AG04450 (cell line): ENCODE results near the gene FOXO3. TPM values are rescaled to one million over a fixed set of nuclear protein-coding genes. Genes with fewer than 3 reads are reported as not detected.

ENCODE experiments used
- CTCF ChIA-PET: fragments of 300-600, 350-600 bp; formaldehyde crosslinking; extraction: SDS; loops from one replicate; lab custom pipeline; 2022; ENCODE audit warnings: antibody characterized with exemption, inconsistent platforms; lab: Charles Lee
- POLR2A ChIA-PET: fragments of 350-600 bp; formaldehyde crosslinking; extraction: SDS; loops from one replicate; lab custom pipeline; 2021; ENCODE audit warnings: antibody characterized with exemption, inconsistent platforms; lab: Yijun Ruan, JAX
- DNase-seq: peaks from one replicate; pipeline ENCODE4 v3.0.0-alpha.2; 2011; ENCODE audit warnings: low read depth, low spot score
- H3K27ac ChIP-seq: one replicate; pipeline ENCODE4 v1.5.1; 2012; ENCODE audit warnings: low read depth, low read length, control low read depth
- H3K27me3 ChIP-seq: one replicate; pipeline ENCODE4 v1.6.0; 2012; ENCODE audit warnings: low read length; ENCODE audit not compliant: control insufficient read depth, insufficient read depth
- H3K4me3 ChIP-seq: 2 replicates; pipeline ENCODE4 v1.5.1; 2011; ENCODE audit warnings: mild to moderate bottlenecking, low read depth, low read length, control low read depth
- H3K9me3 ChIP-seq: 2 replicates; pipeline ENCODE4 v1.5.1; 2012; ENCODE audit warnings: low read length; ENCODE audit not compliant: control insufficient read depth, insufficient read depth
- CTCF ChIP-seq: IDR thresholded peaks from 2 replicates; pipeline ENCODE4 v1.5.1; 2011; ENCODE audit warnings: low read depth, low read length, control low read depth, inconsistent platforms
- polyA plus RNA-seq: library from polyadenylated mRNA; depleted of rRNA; stranded (reverse); fragments of >200 nt; gene quantifications from 2 replicates; pipeline ENCODE4 v1.2.3, GENCODE V29; 2011

The FOXO3 gene
- polyA plus RNA-seq, 1 experiment: 32.7 TPM

GRCh38 chr6:108714101-108714765 is 153.5 kb downstream of the FOXO3 start:
- DNase-seq: no peak
- Histone ChIP-seq H3K27me3 (no peaks in the 10 kb centered on the region), H3K4me3 (no peak overlapping the region), H3K9me3 (no peaks in the 10 kb centered on the region; the same call in 1 of the 2 replicates), H3K27ac (no peak overlapping the region)
- CTCF ChIA-PET: interaction anchor here (0.6 to 2.2 kb wide), 6 partner anchors 8 to 357 kb away, joined by 3 to 7 read pairs (median 3); no protein-coding TSS in a partner anchor
- POLR2A ChIA-PET: no interaction called here
- TF ChIP-seq CTCF: no peak

GRCh38 chr6:108714766-108715414 is 154.2 kb downstream of the FOXO3 start:
- peak; percentile 48 for TF ChIP-seq CTCF
- DNase-seq: no peak
- CTCF ChIA-PET: interaction anchor here (0.6 to 2.2 kb wide), 5 partner anchors 9 to 357 kb away, joined by 3 to 7 read pairs (median 3); no protein-coding TSS in a partner anchor

GRCh38 chr6:108715832-108716231 is 155.1 kb downstream of the FOXO3 start:
- CTCF ChIA-PET: interaction anchor here (2.2 kb wide), 1 partner anchor 174 kb away, joined by 7 read pairs; no protein-coding TSS in a partner anchor

More at GRCh38 chr6:108714766-108715414, 154.2 kb downstream of the FOXO3 start:
- POLR2A ChIA-PET: no interaction called here
- H3K9me3 ChIP-seq: no peaks in the 10 kb centered on the region; the same call in 1 of the 2 replicates
- H3K27me3 ChIP-seq: no peaks in the 10 kb centered on the region
- H3K27ac ChIP-seq: no peak overlapping the region
- no peak overlapping the region for H3K4me3 ChIP-seq

GRCh38 chr6:108716801-108717791 is 156.4 kb downstream of the FOXO3 start:
- POLR2A ChIA-PET: interaction anchor here (0.6 to 0.7 kb wide), 2 partner anchors 28 to 181 kb away, joined by 4 read pairs; no protein-coding TSS in a partner anchor
- Histone ChIP-seq H3K9me3 (no peaks in the 10 kb centered on the region; the same call in 1 of the 2 replicates), H3K27ac (no peak overlapping the region), H3K27me3 (no peaks in the 10 kb centered on the region), H3K4me3 (no peak overlapping the region)
- TF ChIP-seq CTCF: no peak
- CTCF ChIA-PET: no interaction called here
- no peak for DNase-seq

More at GRCh38 chr6:108715832-108716231, 155.1 kb downstream of the FOXO3 start:
- Histone ChIP-seq H3K4me3 (no peak overlapping the region), H3K27ac (no peak overlapping the region), H3K27me3 (no peaks in the 10 kb centered on the region), H3K9me3 (no peaks in the 10 kb centered on the region; the same call in 1 of the 2 replicates)
- DNase-seq: no peak
- POLR2A ChIA-PET: no interaction called here
- TF ChIP-seq CTCF: no peak
